Activated gamma-delta T cell (primary cell): Measurements from ENCODE around the gene FKBP4.

Experiments
- DNase-seq: peaks from one replicate; lab custom pipeline; 2025; lab: John Stamatoyannopoulos, UW

The FKBP4 gene

DNA sequence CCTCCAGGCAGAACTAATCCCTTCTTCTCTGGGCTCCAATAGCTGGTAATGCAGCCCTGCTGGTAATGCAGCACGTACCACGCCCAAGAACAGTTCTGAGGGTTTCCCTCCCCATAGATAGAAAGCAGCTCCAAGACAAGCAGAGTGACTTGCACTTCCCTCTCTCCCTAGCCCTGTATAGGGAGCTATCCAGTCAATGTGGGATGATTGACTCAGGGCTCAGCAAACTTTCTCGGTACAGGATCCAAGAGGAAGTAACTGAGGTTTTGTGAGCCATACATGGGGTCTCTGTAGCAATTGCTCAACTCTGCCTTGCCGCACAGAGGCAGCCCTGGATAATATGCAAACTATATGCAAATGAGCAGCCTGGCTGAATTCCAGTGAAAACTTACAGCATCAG, 15.5 kb upstream of the FKBP4 start:
- DNase-seq: no peak

- no peak for DNase-seq
Observed at GRCh38 chr12:2783936-2784600, 10.7 kb upstream of the FKBP4 start.

GRCh38 chr12:2785017-2785416, 9.8 kb upstream of the FKBP4 start:
- no peak for DNase-seq

DNA sequence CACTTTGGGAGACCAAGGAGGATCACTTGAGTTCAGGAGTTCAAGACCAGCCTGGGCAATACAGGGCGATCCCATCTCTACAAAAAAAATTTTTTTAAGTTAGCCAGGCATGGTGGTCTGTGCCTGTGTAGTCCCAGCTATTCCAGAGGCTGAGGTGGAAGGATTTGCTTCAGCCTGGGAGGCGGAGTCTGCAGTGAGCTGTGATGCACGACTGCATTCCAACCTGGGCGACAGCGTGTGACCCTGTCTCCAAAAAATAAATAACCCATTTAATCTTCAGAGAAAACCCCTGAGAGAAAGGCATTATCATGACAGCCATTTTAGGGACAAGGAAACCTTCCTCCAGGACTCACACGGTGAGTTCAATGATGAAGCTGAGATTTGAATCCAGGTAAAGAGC, 3.7 kb upstream of the FKBP4 start:
- DNase-seq: no peak

- DNase-seq: no peak
Observed at GRCh38 chr12:2792671-2793500, 1.9 kb upstream of the FKBP4 start.

- no peak for DNase-seq
Observed at GRCh38 chr12:2793561-2793960, 1.2 kb upstream of the FKBP4 start.

GRCh38 chr12:2794191-2794735, 507 bp upstream of the FKBP4 start:
- DNase-seq: no peak

DNA sequence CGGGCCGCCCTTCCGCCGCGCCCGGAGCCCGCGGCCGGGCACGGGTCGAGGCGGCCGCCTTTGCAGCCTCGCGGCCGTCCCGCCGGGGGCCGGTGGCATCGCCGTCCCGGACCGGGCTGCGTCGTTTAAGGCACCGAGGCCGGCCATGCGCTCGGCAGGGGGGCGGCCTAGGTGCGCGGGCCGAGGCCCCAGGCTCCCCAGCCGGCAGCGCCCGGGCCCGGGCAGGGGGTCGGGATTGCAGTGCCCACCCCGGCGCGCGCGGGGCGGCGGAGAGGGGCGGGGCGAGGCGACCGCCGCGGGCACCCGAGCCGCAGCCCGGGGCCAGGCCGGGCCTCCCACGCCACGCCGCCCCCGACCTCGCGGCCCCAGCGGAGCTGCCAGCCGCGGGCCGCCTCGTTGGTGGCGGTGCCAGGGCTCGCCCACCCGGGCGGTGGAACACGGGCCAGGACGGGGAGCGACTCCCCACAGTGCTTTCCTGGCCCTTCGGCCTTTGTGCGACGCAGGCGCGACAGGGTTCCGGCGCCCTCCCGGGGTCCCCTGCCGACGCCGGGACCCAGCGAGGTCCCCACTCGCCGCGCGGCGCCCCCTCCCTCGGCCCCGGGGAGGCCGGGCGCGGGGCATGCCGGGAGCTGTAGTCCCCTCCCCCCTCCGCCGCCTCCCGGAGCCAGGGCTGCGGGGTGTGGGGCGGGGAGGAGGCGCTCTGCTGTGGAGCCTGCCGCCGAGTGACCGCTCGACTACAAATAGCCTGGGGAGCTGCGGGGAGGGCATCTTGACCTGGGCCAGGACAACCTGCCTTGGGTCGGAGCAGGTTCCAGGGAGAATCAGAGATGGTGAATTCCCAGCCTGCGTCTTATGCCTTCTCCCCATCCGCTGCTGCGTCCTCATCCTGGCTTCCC, 769 bp downstream of the FKBP4 start:
- peak; percentile 65 for DNase-seq

DNA sequence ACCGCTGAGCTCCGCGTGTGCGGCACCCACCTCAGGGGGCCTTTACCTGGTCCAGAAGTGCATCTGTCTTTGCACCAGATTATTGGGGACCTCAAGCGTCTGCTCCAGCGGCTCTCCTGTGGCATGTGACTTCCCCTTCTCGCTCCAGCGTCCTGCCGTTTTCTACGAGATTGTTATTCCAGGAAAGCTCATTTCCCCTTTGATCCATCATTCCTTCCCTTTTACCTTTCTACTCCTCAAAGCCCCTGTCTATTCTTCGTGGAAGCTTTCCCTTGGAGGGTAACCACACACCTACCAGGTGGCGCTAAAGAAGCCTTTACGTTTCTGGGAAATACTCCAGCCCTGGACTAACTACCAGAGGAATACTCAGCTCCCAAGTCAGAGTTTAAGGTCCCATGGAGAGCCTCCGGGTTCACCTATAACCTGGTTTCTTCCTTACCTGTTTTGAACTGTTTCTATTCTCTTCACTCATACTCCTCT, 1.5 kb downstream of the FKBP4 start:
- DNase-seq: no peak

DNA sequence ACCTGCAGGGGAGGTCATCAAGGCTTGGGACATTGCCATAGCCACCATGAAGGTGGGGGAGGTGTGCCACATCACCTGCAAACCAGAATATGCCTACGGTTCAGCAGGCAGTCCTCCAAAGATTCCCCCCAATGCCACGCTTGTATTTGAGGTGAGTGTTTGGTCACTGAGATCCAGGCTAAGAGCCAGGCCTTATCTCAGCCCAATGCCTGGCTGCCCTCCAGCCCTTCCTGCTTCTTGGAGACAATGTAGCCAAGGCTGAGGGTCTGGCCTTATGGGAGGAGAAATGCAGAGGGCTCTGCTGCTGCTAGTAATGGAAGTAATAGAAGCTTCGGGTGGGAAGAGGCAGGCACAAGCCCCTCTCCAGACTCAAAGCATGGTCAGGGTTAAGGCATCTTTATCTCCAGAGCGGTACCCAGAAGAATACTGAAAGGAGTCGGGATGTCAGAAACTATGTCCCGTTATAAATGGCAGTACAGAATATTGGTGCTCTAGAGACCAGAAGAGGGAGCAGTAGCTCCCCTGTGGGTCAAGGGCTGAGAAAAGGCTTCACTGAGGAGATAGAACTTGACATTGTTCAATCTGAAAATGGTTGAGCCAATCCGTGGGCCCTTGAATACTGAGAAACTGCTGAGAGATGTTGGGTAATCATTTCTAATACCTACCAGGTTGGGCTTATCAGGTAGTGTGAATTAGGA, 3.1 kb downstream of the FKBP4 start:
- DNase-seq: no peak

DNA sequence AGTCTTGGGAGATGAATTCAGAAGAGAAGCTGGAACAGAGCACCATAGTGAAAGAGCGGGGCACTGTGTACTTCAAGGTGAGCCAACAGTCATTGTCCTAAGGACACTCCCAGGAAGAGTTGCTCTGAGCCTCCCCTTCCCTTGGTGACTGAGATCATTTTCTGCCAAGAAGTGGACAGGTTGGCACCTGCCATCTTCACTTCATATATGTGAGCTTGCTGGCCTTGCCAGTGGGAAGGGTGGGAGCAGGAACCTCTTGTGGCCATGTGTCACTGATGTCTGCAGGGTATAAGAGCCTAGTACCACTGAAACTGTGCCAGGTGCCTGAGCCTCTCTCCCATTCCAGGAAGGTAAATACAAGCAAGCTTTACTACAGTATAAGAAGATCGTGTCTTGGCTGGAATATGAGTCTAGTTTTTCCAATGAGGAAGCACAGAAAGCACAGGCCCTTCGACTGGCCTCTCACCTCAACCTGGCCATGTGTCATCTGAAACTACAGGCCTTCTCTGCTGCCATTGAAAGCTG, 5.3 kb downstream of the FKBP4 start:
- no peak for DNase-seq

- DNase-seq: no peak
Observed at GRCh38 chr12:2801044-2801783, 6.4 kb downstream of the FKBP4 start.

GRCh38 chr12:2803635-2804392, 9.0 kb downstream of the FKBP4 start:
- DNase-seq: no peak

DNA sequence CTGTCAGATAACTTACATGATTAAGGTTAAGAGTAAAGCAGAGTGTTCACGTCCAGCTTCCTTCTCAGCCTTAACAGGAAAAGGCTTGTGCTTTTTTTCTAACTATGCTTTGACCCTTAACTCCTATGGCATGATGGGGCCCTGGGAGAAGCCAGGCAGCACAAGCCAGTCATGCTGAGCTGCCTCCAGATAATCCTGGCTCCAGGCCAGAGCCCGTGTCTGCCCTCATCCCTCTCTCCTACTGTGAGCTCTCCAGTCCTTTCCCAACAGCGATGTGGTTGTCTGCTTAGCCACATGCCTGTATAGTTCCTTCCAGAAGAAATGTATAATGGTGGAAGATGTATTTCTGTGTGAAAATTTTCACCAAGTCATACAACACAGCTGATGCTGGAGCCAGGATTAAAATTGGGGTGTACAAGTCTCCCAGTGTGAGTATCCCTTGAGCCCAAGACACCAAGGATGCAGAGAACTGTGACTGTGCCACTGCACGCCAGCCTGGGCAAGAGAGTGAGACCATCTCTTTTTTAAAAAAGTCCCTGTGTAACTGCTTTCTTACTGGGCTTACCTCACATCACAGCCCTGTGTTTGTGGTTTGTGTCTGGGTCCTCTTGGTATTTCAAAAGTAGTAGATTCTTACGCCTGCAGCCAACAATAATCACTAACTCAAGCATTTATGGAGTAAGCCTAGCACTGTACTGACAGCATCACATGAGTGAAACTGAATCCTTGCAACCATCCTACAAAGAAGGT, 9.8 kb downstream of the FKBP4 start:
- DNase-seq: no peak

DNA sequence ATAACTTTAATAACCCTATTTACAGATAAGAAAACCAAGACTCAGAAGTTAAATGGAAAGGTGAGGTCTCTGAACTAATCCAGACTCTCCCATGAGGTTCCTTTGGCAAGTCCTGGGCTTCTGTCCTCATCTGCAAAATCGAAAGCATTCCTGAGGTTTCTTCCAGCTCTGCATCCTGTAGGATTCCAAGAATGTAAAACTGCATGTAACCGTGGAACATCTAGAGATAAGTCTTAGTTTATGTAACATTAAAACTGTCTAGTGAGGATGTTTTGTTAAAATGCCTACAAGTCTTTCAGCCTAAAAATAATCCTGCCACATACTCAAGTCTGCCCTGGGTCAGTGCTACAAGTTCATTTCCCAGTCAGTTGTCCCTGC, 10.4 kb downstream of the FKBP4 start:
- DNase-seq: no peak

DNA sequence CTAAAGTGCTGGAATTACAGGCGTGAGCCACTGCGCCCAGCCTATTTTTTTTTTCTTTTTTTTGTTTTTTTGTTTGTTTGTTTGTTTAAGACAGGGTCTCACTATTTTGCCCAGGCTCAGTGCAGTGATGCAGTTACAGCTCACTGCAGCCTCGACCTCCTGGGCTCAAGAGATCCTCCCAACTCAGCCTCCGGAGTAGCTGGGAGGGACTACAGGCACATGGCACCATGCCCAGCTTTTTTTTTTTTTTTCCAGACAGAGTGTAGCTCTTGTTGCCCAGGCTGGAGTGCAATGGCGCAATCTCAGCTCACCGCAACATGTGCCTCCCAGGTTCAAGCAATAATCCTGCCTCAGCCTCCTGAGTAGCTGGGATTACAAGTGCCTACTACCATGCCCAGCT, 11.9 kb downstream of the FKBP4 start:
- no peak for DNase-seq

GRCh38 chr12:2811801-2812200, 17.0 kb downstream of the FKBP4 start:
- DNase-seq: no peak

- DNase-seq: peak; percentile 81
Observed at GRCh38 chr12:2812290-2813213, 17.8 kb downstream of the FKBP4 start, which contains the start of gene ITFG2. Gene ITFG2, plus strand, starts transcription at chr12:2812668. Its CDS starts 93 bp downstream, at chr12:2812761.
